HG02884 (cell line): ENCODE results near the gene VSIR.

Experiments used
- ATAC-seq: cut with Tn5 transposase; IDR thresholded peaks from one replicate; pipeline ENCODE4 v1.9.1; 2021; ENCODE audit warnings: mild to moderate bottlenecking, moderate library complexity; ENCODE audit not compliant: unreplicated experiment

The VSIR gene

DNA sequence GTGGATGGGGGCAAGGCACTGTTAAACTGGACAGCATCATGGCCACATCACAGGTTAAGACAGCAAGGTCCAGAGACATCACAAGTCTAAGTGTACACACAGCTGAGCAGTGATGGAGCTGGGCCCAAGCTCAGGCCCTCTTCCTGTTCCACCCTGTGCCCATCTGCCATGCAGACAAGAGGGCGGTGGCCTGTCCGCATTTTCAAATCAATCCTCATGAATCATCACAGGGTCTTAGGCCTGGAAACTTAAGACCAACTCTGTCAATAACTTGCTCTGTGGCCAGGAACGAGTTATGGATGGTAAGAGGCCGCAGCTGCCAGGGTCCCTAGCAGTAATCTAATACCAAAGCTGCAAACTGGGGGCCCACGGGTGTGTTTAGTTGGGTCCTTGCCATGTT lies 56.9 kb downstream of the VSIR start:
- ATAC-seq, result no peak

DNA sequence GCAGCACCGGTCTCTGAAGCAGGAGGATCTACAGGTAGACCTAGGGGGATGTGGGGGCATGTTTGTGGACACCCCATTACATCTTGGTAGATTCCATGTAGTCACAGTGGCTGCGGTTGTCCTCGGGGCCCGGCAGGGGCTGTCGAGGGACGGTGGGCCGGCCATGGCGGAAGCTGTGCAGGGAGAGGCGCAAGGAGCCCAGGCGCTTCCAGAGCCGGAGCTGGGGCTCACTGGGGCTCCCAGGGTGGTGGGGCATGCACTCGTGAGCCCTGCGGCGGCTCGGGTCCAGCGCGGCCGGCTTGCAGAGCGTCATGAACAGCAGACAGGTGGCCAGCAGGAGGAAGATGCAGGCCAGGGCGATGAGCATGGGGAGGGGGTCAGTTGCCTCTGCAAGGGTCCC lies 57.5 kb downstream of the VSIR start:
- no peak for ATAC-seq

DNA sequence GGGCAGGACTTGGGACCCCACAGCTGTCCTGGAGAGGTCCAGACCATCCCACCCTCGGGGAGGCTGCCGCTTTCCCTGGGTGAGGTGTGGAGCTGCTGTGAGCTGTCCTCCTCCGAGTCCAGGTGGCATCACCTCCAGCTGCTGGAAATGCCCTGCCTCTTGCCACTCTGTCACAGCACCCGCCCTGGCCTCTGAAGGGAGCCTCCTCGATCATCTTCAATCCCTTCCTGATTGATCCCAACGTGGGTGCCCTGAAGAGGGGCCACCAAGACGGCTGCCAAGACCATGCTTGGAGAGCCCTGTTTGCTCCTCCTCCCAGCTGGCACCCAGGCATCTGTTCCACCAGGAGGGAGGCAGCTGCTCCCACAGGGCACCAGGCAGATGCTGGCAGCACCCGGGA lies 58.3 kb downstream of the VSIR start:
- ATAC-seq, result no peak

DNA sequence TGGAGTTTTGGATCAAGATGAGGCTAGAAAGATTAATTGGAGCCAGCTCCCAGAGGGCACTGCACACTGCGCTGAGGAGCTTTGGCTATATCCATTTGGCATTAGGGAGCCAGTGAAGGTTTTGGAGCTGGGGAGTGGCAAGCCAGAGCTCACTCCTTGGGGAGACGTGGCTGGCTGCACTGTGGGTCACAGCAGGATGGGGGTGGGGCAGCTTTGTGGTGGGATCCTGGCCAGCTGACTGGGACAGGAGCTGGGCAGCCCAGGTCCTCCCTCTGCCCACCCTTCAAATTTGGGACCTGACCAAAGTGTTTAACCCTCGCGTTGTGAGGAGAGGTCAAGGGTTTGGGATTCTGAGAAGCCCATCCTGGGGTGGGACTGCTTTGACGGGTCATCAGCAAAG lies 58.7 kb downstream of the VSIR start:
- no peak for ATAC-seq

DNA sequence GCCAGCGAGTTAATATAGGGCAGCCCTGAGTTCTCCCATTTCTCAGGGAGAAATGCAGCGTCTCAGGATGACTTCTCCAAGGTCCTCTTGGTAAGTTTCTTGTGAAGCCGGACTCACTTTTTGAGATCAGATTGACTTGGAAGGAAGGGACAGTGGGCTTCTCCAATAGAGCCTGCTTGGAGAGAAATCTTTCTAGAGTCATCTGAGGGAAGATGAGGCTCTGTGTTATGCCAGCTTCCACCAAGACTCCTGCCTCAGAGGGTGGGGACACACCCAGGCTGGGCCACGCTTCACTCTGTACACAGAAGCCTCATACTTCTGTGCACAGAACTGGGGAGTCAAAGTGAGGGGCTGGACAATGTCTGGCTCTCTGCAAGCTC lies 59.3 kb downstream of the VSIR start:
- ATAC-seq, result no peak

DNA sequence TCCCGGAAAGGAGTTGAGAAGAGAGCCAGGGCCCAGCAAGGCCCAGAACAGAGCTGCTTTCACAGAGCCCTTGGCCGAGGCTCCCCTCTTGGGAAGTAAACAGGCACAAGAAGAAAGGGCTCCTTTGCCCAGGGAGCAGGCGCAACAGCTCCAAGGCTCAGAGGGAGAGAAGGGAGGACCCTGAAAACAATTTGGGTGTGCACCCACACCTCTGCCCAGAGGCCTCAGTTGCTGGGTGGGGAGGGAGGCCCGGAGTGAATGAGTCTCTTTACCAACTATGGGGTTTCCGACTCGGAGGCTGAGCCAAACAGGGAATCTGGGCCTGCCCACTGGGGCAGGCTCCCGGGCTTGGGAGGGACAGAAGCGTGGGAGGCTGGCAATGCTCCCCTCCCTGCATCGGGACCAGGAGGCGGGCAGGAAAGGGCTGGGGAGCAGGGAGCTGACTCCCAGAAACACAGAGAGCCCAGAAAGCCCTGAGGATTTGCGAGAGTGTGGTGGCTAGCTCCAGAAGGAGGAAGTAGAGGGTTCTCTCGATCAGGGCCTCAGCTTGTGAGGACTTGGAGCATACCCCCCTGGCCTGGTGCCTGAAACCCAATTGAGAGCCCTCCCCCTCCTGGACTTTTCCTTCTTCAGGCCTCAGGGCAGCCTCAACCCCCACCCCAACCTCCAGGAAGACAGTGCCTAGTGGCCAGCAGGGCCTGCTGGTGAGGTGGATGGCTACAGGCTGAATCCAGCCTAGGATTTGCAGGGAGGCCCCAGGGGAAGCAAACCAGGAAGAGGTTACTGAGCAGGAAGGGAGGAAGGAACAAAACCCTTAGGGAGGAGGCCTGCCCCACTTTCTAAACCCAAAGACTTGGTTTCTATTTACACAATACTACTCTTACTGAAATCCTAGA lies 59.9 kb downstream of the VSIR start:
- no peak for ATAC-seq

DNA sequence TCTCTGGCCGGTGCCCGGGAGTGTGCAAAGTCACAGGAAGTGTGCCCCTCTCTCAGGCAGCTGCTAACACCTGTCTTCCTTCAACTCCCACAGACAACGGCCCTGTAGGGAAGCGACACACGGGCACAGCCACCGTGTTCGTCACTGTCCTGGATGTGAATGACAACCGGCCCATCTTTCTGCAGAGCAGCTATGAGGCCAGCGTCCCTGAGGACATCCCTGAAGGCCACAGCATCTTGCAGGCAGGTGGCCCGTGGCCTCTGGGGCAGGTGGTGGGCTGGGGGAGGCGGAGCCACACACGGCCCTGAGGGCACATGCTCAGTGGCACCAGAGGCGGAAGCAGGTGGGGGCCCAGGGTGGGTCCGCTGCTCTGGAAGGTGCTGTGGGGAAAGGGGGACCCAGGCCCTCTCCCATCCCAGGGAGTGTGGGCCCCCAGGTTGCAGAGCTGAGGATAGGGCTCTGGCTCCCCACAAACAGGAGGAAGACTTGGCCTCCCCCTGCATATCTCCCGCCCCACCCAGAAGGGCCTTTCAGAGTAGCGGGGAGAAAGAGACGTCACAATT lies 60.7 kb downstream of the VSIR start:
- no peak for ATAC-seq

DNA sequence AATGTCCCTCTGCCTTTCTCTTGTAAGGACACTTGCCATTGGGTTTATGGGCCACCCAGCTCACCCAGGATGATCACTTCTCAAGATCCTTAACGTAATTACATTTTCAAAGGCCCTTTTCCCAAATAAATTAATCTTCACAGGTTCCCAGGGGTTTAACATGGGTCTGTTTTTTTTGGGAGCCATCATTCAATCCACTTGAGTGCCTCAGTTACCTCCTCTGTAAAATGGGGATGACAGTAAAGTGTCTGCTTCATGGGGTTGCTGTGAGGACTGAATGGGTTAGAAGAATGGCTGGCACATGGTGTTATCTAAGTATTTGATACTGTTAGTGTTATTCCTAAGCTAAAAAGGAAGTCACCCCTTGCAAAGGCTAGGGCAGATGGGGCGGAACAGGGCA lies 61.1 kb downstream of the VSIR start:
- no peak for ATAC-seq

DNA sequence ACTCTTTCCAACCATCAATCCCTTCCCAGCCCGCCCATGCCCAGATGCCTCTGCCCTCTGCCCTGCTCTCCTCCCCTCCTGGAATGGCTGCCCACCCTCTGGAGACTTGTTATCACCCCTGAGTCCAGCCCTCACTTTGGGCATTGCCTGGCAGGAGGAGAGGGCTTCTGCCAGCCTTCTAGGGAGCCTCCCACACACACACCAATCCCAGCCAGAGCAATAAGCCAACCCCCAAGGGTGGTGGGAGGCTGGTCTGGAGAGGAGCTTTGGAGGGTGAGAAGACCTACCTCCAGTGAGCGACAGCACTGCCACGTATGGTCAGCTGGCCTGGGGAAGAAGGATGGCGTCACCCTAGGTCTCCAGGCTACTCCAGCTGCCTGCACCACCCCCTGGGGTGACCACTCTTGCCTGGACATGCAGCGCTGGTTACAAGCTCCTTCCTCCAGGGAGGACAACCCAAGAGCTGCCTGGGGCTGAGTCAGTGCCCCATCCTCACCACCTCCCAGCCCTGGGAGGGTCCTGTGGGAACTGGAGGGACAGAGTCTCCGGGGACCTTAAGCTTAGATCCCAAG lies 62.2 kb downstream of the VSIR start:
- no peak for ATAC-seq

DNA sequence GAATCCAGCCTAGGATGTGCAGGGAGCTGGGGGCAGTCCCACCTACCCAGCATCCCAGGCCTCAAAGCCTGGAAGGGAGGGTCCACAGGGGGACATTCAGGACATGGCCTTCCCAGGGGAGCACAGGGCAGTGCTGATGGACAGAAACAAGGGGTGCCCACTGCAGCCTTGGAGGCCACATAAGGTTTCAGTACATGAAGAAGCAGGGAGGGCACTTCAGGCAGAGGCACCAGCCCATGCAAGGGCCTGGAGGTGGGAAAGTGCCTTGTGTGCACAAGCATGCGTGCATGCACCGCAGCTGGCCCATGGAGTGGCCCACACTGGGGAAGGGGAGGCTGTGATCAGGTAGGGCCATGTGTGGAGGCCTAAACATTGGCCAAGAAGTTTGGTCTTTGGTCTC lies 62.8 kb downstream of the VSIR start:
- ATAC-seq, result no peak

DNA sequence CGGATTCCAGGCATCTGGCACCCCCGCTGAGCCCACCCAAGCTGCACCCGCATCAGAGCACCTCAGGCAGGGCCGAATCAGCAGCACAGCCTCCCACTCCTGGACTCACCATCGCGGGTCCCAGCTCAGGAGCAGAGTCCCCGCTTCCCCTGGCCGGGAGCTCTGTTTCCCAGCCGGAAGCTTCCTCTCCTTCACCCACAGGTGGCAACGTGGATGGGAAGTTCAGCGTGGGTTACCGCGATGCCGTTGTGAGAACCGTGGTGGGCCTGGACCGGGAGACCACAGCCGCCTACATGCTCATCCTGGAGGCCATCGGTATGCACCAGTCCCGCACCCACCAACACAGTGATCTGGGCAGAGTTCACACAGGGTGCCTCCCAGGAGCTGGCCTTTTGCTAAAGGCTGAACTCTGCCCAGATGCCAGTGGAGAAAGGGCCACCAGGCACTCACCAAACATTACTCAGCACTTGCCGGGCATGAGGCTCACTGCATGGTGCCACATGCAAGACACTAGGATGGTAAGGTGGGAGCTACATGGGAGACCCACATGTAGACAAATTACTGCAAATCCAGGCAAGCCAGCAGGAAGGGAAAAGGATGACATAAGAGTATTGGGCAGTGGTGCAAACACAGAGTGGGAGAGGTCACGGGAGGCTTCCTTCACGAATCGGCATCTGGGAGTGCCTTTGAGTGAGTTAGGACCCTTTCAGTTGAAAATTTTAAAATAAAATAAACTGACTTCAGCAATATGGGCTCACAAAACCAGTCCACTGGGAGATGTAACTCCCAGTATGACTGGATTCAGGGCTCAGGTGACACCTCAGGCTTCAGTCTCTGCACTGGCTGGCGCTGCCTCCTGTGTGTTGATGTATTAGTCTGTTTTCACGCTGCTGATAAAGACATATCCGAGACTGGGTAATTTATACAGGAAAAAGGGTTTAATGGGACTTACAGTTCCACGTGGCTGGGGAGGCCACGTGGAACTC lies 64.1 kb downstream of the VSIR start:
- ATAC-seq, result no peak

DNA sequence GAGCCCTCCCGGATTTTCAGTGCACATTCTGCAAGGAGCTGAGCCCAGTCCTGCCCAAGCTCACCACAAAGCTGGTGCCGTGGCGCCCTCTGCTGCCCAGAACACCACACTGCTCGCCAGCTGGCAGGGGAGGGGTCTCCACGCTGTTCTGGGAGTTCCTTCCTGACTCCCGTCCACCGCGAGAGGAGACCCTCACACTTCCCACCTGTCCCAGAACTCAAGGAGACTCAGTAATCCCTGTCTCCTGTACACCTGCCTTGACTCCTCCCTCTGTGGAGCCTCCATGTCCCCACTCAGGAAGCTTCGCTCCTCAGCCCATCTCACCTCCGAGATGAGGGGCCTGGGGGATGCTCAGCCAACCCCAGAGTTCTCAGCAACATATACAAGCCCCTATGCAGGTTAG lies 65.0 kb downstream of the VSIR start:
- no peak for ATAC-seq

DNA sequence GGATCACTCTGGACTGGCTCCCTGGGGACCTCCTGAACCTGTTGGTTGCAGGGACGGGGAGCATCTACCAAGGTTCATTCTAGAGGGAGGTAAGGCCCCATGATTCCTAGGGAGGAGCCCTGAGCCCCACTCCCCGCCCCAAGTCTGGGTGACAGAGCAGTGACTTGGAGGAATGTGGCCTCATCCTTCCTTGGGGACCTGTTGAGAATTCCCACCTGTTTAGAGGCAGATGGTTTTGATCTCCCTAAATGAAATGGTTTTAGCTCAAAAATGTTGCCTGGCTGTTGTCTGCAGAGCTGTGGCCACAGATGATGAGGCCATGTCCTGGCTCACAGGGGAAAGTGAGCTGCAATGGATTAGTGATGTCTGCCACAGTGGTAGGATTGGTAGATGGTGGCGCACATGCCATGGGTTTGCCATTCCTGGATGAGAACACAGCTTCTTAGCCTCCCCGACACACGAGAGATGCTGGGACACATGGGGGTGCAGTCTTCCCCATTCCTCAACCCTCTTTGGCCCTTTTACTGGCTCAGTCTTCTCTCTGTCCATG lies 66.0 kb downstream of the VSIR start:
- ATAC-seq, result no peak

DNA sequence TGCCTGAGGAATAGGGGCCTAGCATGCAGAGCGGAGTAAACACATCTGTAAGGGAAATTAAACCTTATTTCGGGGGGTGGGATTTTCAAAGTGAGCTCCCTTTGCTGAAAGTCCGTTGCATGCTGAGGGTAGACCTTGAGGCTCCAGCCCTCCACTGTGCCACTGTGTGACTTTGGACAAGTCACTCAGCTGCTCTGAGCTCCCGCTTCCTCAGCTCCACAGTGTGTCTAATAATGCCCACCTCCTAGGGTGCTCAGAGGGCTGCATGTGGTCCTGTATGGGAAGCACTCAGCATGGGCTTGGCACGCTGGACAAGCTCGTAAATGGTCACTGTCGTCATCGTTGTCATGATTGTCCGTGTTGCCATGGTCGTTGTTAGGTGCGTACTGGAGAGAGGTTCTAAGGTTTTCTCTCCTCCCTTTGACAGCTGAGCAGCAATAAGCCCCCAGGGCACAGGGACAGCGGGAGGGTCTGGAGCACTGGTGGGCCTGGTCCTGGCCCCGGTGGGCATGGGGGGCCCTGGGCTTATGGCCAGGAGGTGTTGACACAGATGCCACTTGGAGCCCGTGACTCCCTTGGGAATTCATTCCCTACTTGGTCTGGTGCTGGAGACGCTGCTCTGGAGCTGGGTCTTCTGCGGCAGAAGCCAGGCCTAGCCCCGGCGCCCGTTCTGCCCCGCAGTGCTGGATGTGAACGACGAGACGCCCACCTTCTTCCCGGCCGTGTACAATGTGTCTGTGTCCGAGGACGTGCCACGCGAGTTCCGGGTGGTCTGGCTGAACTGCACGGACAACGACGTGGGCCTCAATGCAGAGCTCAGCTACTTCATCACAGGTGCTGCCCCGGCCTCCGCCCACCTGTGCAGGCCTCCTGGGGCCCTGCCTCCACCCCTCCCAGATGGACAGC lies 66.9 kb downstream of the VSIR start:
- ATAC-seq, result no peak

DNA sequence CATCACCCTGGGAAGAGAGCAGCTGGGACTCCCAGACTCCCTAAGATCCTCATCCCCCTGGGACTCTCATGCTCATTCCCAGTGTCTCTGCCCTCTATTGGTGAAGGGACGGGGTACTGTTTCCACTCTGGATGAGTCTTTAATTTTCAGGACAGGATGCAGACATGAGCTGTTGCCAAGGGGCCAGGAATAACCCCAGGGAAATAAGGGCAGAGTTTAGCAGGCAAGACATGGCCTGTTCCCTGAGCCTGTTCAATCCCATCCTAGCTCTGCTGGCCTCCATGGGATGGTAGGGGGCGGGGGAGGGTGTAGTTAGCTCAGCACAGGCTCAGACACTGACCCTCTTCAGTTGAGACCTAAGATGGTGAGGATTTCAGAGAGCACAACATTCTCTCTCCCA lies 67.7 kb downstream of the VSIR start:
- no peak for ATAC-seq

DNA sequence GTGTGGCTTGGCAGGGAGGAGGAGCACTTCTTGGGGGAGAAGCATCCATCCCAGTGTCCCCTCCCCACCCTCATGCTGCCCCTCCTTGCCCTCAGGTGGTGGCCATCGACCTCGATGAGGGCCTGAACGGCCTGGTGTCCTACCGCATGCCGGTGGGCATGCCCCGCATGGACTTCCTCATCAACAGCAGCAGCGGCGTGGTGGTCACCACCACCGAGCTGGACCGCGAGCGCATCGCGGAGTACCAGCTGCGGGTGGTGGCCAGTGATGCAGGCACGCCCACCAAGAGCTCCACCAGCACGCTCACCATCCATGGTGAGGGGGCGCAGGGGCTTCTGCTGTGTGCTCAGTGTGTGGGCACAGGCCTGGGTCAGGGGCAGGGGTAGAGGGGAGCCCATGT lies 68.5 kb downstream of the VSIR start:
- ATAC-seq, result no peak

DNA sequence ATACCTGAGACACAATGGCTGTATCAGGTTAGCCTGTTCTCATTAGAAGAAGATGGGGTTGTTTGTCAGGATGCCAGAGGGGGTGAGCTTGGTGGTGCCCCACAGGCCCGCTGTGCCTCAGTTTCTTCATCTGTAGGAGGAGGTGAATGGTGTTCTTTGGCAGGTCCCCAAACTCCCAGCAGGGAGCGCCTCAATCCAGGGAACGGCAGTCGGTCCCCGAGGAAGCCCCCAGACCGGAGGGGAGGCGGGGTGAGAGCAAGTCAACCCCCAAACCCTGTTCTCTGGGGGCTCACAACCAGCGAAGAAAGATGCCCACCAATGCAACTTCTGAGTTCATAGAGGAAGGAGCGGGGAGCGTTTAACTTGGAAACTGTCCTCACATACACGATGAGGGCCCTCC lies 69.7 kb downstream of the VSIR start:
- no peak for ATAC-seq

DNA sequence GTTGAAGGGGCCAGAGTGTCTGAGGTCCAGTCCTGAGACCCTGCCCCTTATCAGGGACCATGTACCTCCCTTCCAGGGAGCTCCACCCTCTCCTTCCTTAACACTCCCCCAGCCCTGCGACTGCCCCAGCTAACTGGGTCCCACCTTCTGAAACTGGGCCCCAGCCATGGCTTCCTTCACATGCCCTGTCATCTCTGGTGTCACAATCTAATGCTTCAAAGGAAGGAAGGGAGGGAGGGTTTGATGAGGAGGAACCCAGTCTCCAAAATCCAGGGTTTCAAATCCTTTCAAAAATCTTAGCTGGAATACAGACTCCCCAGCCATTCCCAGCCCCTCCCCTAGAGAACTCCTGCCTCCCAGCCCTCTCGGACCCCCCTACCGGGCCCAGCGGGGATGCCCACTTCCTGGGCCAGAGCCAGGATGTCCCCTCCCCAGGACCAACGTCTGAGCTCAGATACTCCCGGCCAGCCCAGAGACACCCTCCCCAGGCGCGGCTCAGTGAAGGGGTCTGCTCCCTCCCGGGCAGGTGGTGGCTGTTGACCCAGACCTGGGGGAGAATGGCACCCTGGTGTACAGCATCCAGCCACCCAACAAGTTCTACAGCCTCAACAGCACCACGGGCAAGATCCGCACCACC lies 71.7 kb downstream of the VSIR start:
- no peak for ATAC-seq

DNA sequence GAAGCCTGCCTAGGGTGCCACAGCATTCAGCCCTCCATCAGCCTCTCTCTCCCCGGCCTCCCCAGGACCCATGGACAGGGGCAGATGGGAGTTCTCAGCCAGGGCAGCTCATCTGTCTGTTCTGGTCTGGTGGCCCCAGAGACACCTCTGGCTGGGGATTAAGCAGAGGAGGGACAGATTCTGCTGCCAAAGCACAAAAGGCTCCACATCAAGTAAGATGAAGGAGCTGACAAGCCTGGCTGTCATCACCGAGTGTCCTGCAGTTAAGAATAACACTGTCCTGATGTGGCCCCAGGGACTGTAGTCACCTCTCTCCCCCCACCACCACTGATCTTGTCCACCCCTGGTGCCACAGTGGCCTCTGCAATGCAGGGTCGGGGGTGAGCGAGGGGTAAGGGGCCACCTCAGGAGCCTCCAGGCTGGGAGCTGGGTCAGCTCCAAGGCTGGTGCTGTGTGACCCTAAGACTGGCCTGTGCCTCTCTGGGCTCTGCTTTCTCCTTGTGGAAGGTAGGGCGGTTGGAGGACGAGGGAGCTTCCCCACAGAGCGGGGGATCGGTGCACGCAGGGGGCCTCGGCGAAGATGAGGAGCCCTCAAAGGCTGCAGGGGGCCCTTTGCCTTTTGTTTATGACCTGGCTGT lies 72.5 kb downstream of the VSIR start:
- no peak for ATAC-seq
